GM23338 (cell line): ENCODE measurements around the gene RBM23. TPM values are rescaled to one million over a fixed set of nuclear protein-coding genes. Genes with fewer than 3 reads are reported as not detected.

Experiments used
- ATAC-seq: fragments of 200-7000 bp; cut with Tn5 transposase; 3 replicates; pipeline ENCODE4 v1.9.1; 2020
- DNase-seq: peaks from one replicate; pipeline ENCODE4 v3.0.0-alpha.2; 2015; ENCODE audit warnings: low spot score
- H2AFZ ChIP-seq: fragments of 200-600 bp; sonication (generic); 2 replicates; pipeline ENCODE4 v1.8.0; 2016; ENCODE audit warnings: antibody characterized with exemption, mild to moderate bottlenecking, moderate library complexity
- H3F3A ChIP-seq: fragments of 200-600 bp; sonication (generic); replicated peaks from 2 replicates; pipeline ENCODE4 v1.8.0; 2017; ENCODE audit warnings: antibody characterized with exemption, mixed run types, low read depth
- H3K27ac ChIP-seq: fragments of 200-600 bp; sonication (generic); 2 replicates; pipeline ENCODE4 v1.6.1; 2016; ENCODE audit warnings: low read depth
- H3K27me3 ChIP-seq: fragments of 200-600 bp; sonication (generic); 2 replicates; pipeline ENCODE4 v1.8.0; 2016; ENCODE audit warnings: mild to moderate bottlenecking, mixed run types, moderate library complexity; ENCODE audit not compliant: insufficient read depth
- H3K36me3 ChIP-seq: fragments of 200-600 bp; sonication (generic); 2 replicates; pipeline ENCODE4 v1.8.0; 2016; ENCODE audit warnings: mild to moderate bottlenecking; ENCODE audit not compliant: insufficient read depth
- H3K4me1 ChIP-seq: fragments of 200-600 bp; sonication (generic); 2 replicates; pipeline ENCODE4 v1.8.0; 2016; ENCODE audit warnings: mild to moderate bottlenecking, moderate library complexity; ENCODE audit not compliant: insufficient read depth
- H3K4me2 ChIP-seq: fragments of 200-600 bp; sonication (generic); 2 replicates; pipeline ENCODE4 v1.7.1; 2017; ENCODE audit warnings: mixed run types
- H3K4me3 ChIP-seq: fragments of 200-600 bp; sonication (generic); 2 replicates; pipeline ENCODE4 v1.6.1; 2016; ENCODE audit warnings: mixed run types
- H3K79me2 ChIP-seq: fragments of 200-600 bp; sonication (generic); replicated peaks from 2 replicates; pipeline ENCODE4 v1.8.0; 2017; ENCODE audit warnings: mild to moderate bottlenecking; ENCODE audit not compliant: insufficient read depth
- H3K9me2 ChIP-seq: fragments of 200-600 bp; sonication (generic); 2 replicates; pipeline ENCODE4 v1.8.0; 2017; ENCODE audit not compliant: insufficient read depth
- H4K20me1 ChIP-seq: fragments of 200-600 bp; sonication (generic); replicated peaks from 2 replicates; pipeline ENCODE4 v1.8.0; 2017; ENCODE audit warnings: mild to moderate bottlenecking; ENCODE audit not compliant: insufficient read depth
- H3K27ac Mint-ChIP-seq: 2 replicates; pipeline ENCODE4 v1.8.0; 2020; ENCODE audit warnings: inconsistent platforms, mild to moderate bottlenecking, moderate library complexity, mixed read lengths
- H3K27me3 Mint-ChIP-seq: 3 replicates; pipeline ENCODE4 v1.8.0; 2022; ENCODE audit warnings: low read depth, mild to moderate bottlenecking, moderate library complexity, mixed read lengths, inconsistent platforms; ENCODE audit not compliant: insufficient read depth, poor library complexity
- H3K36me3 Mint-ChIP-seq: 3 replicates; pipeline ENCODE4 v1.8.0; 2021; ENCODE audit warnings: low read depth, mild to moderate bottlenecking, inconsistent platforms, moderate library complexity, mixed read lengths
- H3K4me1 Mint-ChIP-seq: 3 replicates; pipeline ENCODE4 v1.8.0; 2020; ENCODE audit warnings: mild to moderate bottlenecking, inconsistent platforms, mixed read lengths
- H3K4me3 Mint-ChIP-seq: 3 replicates; pipeline ENCODE4 v1.8.0; 2021; ENCODE audit warnings: moderate library complexity, mild to moderate bottlenecking, inconsistent platforms, mixed read lengths
- H3K9me3 Mint-ChIP-seq: 3 replicates; pipeline ENCODE4 v1.8.0; 2020; ENCODE audit warnings: moderate library complexity, mild to moderate bottlenecking, inconsistent platforms, mixed read lengths
- CREB1 ChIP-seq: fragments of 250-450 bp; sonication (Bioruptor Pico); IDR thresholded peaks from 2 replicates; pipeline ENCODE4 v1.5.0; 2020; ENCODE audit warnings: low read depth, mild to moderate bottlenecking, moderate library complexity
- CTCF ChIP-seq, 2 experiments: fragments of 200-600 bp in 1 of 2; sonication (generic) in 1 of 2; conservative IDR thresholded peaks; 2 replicates each; pipeline versions ENCODE4 v1.5.1 to v1.6.1; 2016 to 2017; ENCODE audit warnings: antibody characterized with exemption in 2 of 2, low read depth in 2 of 2, mild to moderate bottlenecking in 2 of 2, moderate library complexity in 1 of 2
- EZH2 ChIP-seq: fragments of 200-600 bp; sonication (generic); IDR thresholded peaks from one replicate; pipeline ENCODE4 v1.8.0; 2017; ENCODE audit warnings: antibody characterized with exemption, mild to moderate bottlenecking, low read depth; ENCODE audit not compliant: unreplicated experiment
- EZH2phosphoT487 ChIP-seq: fragments of 200-600 bp; sonication (generic); IDR thresholded peaks from one replicate; pipeline ENCODE4 v1.8.1; 2018; ENCODE audit warnings: antibody characterized with exemption; ENCODE audit not compliant: unreplicated experiment
- JUNB ChIP-seq: IDR thresholded peaks from one replicate; pipeline ENCODE4 v1.6.1; 2016; ENCODE audit warnings: antibody characterized with exemption; ENCODE audit not compliant: unreplicated experiment
- NANOG ChIP-seq: IDR thresholded peaks from 2 replicates; pipeline ENCODE4 v1.6.1; 2016; ENCODE audit warnings: antibody characterized with exemption, borderline replicate concordance
- POLR2AphosphoS5 ChIP-seq: IDR thresholded peaks from 2 replicates; pipeline ENCODE4 v1.6.1; 2016; ENCODE audit warnings: antibody characterized with exemption, low read depth
- STAT1 ChIP-seq: IDR thresholded peaks from one replicate; pipeline ENCODE4 v1.6.1; 2016; ENCODE audit warnings: antibody characterized with exemption; ENCODE audit not compliant: unreplicated experiment
- ZNF114 ChIP-seq: fragments of 250-450 bp; sonication (Bioruptor Pico); IDR thresholded peaks from 2 replicates; pipeline ENCODE4 v1.5.0; 2020; ENCODE audit warnings: mild to moderate bottlenecking, moderate library complexity
- ZNF331 ChIP-seq: fragments of 250-450 bp; sonication (Bioruptor Pico); IDR thresholded peaks from 2 replicates; pipeline ENCODE4 v1.5.0; 2020; ENCODE audit warnings: low read depth, mild to moderate bottlenecking, moderate library complexity
- polyA plus RNA-seq: library from polyadenylated mRNA; unstranded; fragments of >200 nt; fragmentation: Nextera tagmentation; extraction: Ambion mirVana; gene quantifications from 2 replicates; pipeline ENCODE4 v1.2.1, GENCODE V29; 2016
- total RNA-seq: library from RNA; depleted of rRNA; stranded (reverse); fragments of >200 nt; shearing (Covaris generic); gene quantifications from 2 replicates; pipeline ENCODE4 v1.2.3, GENCODE V29; 2014
- TF ChIP-seq, protein P1 (sequence below): IDR thresholded peaks from one replicate; pipeline ENCODE4 v1.6.1; 2018; ENCODE audit warnings: antibody characterized with exemption; ENCODE audit not compliant: unreplicated experiment
- TF ChIP-seq, protein P2 (sequence below): fragments of 250-450 bp; sonication (Bioruptor Pico); IDR thresholded peaks from 2 replicates; pipeline ENCODE4 v1.5.0; 2020; ENCODE audit warnings: mild to moderate bottlenecking, moderate library complexity
- TF ChIP-seq, protein P3 (sequence below): IDR thresholded peaks from 2 replicates; pipeline ENCODE4 v1.6.1; 2016; ENCODE audit warnings: antibody characterized with exemption

Gene RBM23
- total and polyA plus RNA-seq, 2 experiments from 2014 or later, result 14.4 to 52.8 TPM

- Histone ChIP-seq H2AFZ (no peak overlapping the region), H3K36me3 (no peaks in the 10 kb centered on the region), H3K9me2 (no peaks in the 10 kb centered on the region), H3K27me3 (no peaks in the 10 kb centered on the region), H3K79me2 (peaks cover 18% of the 10 kb centered on the region), H3F3A (peaks cover 16% of the 10 kb centered on the region), H3K4me3 (no peak overlapping the region), H3K27ac (no peak overlapping the region), H3K4me2 (no peak overlapping the region), H4K20me1 (no peaks in the 10 kb centered on the region), H3K4me1 (peaks cover 7% of the 10 kb centered on the region)
- Mint-ChIP-seq H3K9me3 (no peaks in the 10 kb centered on the region), H3K36me3 (peaks cover 7% of the 10 kb centered on the region; the same call in 2 of the 3 replicates), H3K4me1 (peaks cover 8% of the 10 kb centered on the region), H3K27me3 (peaks cover 1% of the 10 kb centered on the region), H3K27ac (no peak overlapping the region), H3K4me3 (no peak overlapping the region)
- no peak for TF ChIP-seq JUNB
- TF ChIP-seq, protein P1, sequence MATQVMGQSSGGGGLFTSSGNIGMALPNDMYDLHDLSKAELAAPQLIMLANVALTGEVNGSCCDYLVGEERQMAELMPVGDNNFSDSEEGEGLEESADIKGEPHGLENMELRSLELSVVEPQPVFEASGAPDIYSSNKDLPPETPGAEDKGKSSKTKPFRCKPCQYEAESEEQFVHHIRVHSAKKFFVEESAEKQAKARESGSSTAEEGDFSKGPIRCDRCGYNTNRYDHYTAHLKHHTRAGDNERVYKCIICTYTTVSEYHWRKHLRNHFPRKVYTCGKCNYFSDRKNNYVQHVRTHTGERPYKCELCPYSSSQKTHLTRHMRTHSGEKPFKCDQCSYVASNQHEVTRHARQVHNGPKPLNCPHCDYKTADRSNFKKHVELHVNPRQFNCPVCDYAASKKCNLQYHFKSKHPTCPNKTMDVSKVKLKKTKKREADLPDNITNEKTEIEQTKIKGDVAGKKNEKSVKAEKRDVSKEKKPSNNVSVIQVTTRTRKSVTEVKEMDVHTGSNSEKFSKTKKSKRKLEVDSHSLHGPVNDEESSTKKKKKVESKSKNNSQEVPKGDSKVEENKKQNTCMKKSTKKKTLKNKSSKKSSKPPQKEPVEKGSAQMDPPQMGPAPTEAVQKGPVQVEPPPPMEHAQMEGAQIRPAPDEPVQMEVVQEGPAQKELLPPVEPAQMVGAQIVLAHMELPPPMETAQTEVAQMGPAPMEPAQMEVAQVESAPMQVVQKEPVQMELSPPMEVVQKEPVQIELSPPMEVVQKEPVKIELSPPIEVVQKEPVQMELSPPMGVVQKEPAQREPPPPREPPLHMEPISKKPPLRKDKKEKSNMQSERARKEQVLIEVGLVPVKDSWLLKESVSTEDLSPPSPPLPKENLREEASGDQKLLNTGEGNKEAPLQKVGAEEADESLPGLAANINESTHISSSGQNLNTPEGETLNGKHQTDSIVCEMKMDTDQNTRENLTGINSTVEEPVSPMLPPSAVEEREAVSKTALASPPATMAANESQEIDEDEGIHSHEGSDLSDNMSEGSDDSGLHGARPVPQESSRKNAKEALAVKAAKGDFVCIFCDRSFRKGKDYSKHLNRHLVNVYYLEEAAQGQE, result no peak
- TF ChIP-seq EZH2, result no peak
- TF ChIP-seq ZNF331 (CRISPR knock-in tag), result no peak
- TF ChIP-seq CREB1 (CRISPR knock-in tag), result no peak
- no peak for TF ChIP-seq EZH2phosphoT487
- TF ChIP-seq, protein P2, sequence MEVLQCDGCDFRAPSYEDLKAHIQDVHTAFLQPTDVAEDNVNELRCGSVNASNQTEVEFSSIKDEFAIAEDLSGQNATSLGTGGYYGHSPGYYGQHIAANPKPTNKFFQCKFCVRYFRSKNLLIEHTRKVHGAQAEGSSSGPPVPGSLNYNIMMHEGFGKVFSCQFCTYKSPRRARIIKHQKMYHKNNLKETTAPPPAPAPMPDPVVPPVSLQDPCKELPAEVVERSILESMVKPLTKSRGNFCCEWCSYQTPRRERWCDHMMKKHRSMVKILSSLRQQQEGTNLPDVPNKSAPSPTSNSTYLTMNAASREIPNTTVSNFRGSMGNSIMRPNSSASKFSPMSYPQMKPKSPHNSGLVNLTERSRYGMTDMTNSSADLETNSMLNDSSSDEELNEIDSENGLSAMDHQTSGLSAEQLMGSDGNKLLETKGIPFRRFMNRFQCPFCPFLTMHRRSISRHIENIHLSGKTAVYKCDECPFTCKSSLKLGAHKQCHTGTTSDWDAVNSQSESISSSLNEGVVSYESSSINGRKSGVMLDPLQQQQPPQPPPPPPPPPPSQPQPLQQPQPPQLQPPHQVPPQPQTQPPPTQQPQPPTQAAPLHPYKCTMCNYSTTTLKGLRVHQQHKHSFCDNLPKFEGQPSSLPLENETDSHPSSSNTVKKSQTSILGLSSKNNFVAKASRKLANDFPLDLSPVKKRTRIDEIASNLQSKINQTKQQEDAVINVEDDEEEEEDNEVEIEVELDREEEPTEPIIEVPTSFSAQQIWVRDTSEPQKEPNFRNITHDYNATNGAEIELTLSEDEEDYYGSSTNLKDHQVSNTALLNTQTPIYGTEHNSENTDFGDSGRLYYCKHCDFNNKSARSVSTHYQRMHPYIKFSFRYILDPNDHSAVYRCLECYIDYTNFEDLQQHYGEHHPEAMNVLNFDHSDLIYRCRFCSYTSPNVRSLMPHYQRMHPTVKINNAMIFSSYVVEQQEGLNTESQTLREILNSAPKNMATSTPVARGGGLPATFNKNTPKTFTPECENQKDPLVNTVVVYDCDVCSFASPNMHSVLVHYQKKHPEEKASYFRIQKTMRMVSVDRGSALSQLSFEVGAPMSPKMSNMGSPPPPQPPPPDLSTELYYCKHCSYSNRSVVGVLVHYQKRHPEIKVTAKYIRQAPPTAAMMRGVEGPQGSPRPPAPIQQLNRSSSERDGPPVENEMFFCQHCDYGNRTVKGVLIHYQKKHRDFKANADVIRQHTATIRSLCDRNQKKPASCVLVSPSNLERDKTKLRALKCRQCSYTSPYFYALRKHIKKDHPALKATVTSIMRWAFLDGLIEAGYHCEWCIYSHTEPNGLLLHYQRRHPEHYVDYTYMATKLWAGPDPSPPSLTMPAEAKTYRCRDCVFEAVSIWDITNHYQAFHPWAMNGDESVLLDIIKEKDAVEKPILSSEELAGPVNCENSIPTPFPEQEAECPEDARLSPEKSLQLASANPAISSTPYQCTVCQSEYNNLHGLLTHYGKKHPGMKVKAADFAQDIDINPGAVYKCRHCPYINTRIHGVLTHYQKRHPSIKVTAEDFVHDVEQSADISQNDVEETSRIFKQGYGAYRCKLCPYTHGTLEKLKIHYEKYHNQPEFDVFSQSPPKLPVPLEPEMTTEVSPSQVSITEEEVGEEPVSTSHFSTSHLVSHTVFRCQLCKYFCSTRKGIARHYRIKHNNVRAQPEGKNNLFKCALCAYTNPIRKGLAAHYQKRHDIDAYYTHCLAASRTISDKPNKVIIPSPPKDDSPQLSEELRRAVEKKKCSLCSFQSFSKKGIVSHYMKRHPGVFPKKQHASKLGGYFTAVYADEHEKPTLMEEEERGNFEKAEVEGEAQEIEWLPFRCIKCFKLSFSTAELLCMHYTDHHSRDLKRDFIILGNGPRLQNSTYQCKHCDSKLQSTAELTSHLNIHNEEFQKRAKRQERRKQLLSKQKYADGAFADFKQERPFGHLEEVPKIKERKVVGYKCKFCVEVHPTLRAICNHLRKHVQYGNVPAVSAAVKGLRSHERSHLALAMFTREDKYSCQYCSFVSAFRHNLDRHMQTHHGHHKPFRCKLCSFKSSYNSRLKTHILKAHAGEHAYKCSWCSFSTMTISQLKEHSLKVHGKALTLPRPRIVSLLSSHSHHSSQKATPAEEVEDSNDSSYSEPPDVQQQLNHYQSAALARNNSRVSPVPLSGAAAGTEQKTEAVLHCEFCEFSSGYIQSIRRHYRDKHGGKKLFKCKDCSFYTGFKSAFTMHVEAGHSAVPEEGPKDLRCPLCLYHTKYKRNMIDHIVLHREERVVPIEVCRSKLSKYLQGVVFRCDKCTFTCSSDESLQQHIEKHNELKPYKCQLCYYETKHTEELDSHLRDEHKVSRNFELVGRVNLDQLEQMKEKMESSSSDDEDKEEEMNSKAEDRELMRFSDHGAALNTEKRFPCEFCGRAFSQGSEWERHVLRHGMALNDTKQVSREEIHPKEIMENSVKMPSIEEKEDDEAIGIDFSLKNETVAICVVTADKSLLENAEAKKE (CRISPR knock-in tag), result no peak
- no peak for TF ChIP-seq NANOG
- TF ChIP-seq POLR2AphosphoS5, result no peak
- TF ChIP-seq, protein P3, sequence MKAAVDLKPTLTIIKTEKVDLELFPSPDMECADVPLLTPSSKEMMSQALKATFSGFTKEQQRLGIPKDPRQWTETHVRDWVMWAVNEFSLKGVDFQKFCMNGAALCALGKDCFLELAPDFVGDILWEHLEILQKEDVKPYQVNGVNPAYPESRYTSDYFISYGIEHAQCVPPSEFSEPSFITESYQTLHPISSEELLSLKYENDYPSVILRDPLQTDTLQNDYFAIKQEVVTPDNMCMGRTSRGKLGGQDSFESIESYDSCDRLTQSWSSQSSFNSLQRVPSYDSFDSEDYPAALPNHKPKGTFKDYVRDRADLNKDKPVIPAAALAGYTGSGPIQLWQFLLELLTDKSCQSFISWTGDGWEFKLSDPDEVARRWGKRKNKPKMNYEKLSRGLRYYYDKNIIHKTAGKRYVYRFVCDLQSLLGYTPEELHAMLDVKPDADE, result no peak
- TF ChIP-seq ZNF114, result no peak
- TF ChIP-seq STAT1, result no peak
- no peak for TF ChIP-seq CTCF (conservative IDR thresholded peaks at IDR 0.05; ENCODE audit: low read depth in 2 of 2)
- DNase-seq, result no peak
- no peak for ATAC-seq
Measured at GRCh38 chr14:22932146-22932545, 13.2 kb upstream of the RBM23 start.
